ENCODE data around the gene KLHDC7B. TPM values are rescaled to one million over a fixed set of nuclear protein-coding genes. Genes with fewer than 3 reads are reported as not detected.

Gene KLHDC7B
- total RNA-seq, result not detected in 2 replicates

DNA sequence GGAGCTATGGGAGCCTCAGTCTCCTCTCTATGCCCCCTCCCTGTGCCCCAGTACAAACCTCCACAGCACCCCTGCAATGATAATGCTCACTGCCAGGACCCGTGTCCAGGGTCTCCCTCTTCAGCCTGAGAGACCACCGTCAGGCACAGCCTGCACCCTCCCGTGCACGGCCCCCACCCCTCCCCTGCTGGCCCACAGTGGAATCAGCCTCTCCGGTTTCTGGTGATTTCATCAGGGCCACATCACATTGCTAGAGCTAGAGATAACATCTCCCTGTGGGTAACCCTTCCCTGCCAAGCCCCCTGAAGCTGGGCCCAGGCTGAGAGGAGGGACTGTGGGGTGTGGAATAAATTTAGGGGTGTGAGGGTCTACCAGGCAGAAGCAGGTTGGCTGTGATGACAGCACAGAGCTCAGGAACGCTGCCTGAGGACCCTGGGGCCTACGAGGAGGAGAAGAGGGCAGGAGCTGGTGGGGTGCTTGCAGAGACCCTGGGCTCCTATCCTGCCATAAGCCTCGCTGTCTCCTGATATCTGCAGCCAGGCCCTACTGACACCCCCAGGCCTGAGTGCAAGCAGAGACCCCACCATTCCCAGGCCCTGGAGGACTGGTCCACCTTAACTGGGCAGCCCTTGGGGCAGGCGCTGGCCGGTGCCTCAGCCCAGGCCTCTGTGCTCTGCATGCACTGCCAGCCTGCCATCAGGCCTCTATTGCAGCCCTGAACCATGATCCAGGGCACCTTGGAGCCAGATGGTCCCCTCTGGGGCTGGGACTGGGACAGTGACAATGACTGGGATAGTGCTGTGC lies at the start of gene KLHDC7B:
KLHDC7B (plus strand) TSS at position 378 of the 804 bp plus-strand sequence; CDS start at position 723, 345 bp downstream.

DNA sequence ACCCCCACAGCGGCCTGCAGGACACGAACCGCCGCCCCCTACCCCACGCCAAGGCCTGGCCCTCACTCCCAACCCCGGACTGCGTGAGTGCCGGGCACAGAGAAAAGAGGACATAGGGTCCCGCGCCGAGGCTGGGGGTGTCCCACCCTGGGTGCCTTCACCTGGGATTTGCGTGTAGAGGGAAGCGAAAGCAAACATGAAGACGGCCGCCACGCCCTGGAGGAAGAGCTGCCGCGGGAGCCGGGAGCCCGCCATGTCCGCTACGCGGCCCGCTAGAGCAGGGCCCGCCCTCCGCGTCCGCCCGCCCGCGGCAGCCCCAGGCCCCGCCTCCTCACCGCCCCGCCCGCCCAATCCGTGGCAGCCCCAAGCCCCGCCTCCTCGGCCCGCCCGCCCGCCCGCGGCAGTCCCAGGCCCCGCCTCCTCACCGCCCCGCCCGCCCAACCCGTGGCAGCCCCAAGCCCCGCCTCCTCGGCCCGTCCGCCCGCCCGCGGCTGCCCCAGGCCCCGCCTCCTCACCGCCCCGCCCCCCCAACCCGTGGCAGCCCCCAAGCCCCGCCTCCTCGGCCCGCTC lies 38.2 kb upstream of the KLHDC7B start, which contains the start of gene LMF2:
LMF2 (minus strand) TSS at position 282 of the 570 bp plus-strand sequence; CDS start at position 255, 27 bp downstream.

DNA sequence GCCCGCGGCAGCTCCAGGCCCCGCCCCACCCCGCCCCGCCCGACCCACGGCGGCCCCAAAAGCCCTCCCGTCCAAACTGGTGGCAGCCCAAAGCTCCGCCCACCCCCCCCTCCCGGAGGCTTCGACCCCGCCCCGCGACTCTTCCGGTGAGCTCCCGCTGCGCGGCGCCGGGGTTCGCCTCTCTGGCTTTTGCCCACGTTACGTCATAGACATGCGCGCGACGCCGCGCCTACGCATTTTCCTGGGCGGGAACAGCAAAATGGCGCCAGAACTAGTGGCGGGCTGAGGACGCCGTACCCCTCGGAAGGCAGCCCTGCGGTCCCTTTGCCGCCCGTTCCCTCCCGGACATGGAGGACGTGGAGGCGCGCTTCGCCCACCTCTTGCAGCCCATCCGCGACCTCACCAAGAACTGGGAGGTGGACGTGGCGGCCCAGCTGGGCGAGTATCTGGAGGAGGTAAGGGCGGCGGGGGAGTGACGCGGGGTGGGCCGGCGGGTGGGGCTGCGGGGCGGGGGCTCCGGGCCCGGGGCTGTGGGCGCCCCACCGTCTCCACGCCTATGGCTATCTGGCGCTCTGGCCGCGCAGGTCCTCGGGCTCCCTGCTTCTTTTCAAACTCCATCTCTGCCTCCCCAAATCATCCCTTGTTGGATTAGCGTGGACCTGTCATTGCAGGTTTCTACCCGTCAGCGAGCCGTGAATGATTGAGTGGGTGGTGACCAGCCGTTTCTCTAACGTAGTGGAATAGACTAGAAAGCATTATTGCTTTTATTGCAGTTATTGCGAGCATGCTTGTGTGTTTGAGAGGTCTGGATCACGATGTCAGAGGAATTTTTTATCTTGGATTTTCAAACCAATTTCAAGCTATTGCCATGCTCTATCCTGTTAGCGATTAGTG lies 37.5 kb upstream of the KLHDC7B start, which contains the start of gene NCAPH2:
NCAPH2 (plus strand) TSS at position 234 of the 894 bp plus-strand sequence; CDS start at position 348, 114 bp downstream.

DNA sequence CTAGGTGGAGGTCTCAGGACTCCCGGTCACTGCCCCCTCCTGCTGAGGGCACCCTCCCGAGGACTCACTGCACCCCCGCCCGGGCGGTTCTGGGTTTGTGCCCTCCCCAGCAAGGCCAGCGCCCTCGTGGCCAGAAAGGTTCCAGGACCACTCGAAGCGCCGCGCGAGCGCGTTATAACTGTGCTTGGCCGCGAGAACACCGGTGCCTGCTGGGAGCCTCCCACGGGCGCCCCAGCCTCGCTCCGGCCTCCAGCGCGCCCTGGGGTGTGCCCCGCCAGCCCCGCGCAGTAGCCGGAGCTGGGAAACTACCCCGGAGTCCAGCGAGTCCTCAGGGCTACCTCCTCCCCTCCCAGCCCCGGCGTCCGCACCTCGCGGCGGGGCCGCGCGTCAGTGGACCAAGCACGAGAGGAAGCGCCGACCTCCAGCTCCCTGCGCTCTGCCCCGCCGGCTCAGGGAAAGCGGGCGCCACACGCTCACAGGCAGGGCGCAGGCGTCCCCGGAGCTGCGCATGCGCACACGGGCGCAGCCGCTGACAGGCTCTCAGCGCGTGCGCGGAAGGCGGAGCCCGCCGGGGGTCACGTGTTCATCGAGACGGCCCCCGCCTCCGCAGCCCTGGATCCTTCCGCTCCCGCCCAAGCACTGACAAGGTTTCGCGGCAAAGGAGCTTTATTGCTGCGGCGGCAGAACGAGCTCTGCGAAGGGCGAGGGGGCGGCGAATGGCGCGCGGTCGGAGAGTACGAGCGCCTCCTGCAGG lies 20.4 kb upstream of the KLHDC7B start, which contains the start of gene SCO2:
SCO2 (minus strand) TSS at position 495 of the 754 bp plus-strand sequence. CDS start 1,187 bp downstream, outside the sequence.

DNA sequence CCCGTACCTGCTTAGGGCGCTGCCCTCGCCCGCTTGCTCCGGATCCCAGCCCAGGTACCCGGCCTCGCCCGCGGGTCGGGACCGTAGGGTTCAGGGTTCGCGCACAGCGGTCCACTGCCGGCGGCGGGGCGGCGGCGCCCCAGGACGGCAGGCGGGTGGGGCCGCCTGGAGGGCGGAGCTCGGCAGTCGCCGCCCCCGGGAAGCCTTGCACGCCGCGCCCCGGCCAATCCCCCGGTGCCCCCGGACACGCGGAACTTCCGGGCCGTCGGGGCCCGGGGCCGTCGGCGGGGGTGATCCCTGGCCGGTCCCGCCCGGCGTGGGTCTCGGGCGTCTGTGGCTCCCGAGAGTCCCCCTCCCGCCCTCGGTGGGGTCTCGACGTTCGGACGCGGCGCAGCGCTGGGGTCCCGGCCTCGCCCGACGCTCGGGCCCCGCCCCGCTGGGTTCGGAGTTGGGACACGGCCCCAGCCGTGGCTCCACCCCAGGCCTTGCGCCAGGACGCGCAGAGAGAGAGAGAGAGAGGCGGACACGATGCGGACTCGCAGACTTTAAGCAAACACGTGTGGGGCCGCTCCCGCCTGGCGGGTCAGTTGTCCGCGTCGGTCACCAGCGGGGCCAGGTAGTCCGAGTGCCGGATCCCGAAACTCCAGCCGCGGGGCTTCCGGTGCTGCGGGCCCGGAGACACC lies 15.7 kb upstream of the KLHDC7B start, which contains the start of gene TYMP:
TYMP (minus strand) TSS at position 116 of the 683 bp plus-strand sequence. CDS start 303 bp downstream, outside the sequence.

DNA sequence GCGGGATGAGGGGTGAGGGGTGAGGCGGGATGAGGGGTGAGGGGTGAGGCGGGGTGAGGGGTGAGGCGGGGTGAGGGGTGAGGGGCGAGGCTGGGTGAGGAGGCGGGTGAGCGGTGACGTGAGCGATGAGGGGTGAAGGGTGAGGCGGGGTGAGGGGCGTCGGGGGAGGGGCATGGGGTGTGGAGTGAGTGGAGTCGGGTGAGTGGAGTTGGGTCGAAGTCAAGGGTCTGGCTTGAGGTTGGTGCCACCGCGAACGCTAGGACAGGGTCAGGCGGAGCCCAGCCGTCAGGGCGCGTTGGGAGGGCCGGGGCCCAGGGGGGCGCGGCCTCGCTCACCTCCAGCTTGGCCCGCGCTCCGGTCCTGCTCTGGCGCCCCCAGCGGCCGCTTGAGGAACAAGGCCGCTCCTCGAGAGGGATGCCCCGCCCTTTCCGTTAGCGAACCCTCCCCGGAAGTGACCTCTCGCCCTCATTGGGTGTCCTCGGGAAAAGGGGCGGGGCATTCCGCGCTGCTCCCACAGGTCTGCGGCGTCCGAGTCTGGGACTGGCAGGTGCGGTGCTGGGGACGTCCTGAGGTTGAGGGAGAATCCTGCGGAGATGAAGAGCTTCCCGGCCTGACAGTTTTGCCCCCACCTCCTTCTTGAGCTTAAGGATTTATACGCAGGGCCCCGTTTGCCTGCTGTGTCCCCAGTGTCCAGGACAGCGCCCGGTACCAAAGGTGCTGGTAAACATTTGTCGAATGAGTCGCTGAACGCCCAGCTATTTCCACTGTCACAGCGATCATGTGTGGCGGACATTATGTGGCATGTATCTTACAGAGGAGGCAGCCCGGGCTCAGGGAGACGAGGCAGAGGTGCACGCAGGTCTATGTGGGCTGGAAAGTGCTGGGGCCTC lies 17.1 kb downstream of the KLHDC7B start, which contains the start of gene SYCE3:
SYCE3 (minus strand) TSS at position 397 of the 890 bp plus-strand sequence. CDS start 6,514 bp downstream, outside the sequence.

DNA sequence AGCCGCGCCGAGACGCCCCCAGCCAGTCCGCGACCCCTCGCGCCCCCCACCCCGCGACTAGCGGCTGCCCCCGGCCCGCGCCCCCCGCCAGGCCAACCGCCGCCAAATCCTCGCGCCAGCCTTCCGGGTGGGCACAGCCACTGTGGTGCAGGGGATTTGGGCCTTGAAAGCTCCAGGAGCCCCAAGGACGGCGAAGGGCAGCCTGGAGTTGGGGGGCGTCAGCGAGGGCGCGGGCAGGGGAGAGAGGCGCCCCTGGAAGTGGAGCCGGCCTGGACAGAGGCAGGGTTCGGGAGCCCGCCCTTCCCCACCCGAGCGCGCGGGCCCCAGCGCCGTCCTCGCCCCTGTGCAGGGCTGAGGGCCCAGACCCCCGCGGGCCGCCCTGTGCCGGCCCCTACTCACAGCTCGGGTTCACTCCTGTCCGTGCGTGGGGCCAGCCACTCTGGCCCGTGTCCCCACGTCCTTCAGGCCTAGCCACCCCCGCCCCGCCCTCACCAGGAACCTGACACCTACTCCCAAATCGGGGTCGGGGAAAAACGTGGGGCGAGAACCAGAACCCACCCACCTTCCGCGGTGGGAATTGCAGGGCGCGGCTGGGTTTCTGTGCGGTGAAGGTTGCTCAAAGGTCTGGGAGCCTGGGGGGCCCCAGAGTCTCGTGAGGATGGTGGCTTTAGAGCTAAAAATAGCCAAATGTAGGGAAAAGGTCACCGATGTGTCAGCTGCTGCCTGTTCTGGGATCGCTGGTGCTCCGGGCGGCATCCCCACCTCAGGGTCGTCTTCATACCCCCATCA lies 32.5 kb downstream of the KLHDC7B start, which contains the start of gene CPT1B:
CPT1B (minus strand) TSS at position 441 of the 789 bp plus-strand sequence. CDS start 512 bp downstream, outside the sequence.

DNA sequence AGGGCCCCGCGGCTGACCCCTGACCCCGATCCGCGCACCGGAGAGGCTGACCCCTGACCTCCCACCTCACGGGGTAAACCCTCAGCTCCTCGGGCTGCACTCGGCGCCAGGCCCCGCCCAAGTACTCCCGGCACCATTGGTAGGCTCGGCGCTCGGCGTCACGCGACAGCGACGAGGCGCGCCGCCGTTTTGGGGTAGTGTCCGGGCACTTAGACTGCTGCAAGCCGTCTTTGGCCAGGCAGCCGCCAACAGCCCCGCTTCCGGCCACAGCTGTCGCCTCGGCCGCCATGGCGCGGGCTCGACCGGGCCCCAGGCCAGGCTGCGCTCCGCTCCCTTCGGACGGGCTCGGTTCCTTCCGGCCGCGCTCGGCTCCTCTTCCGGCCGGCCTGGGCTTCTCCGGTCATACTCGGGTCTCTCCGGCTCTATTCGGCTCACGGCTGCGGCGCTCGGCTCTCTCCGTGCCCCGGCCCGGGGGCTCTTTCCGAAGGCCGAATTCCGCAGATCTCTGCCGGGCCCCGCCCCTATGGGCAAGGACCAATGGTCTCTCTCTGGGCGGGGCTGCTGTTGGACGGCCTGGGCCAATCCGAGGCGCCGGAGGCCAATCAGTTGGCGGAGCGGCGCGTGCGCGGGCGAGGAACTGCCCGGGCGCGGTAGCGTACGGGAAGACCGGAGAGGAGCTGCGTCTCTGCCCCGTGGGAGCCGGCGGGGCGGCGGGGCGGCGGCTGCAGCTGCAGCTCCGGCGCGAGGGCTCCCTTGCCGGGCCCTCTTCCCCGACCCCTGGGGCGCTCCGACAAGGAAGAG lies 37.0 kb downstream of the KLHDC7B start, which contains the start of gene CHKB:
CHKB (minus strand) TSS at position 357 of the 801 bp plus-strand sequence; CDS start at position 289, 68 bp downstream.

DNA sequence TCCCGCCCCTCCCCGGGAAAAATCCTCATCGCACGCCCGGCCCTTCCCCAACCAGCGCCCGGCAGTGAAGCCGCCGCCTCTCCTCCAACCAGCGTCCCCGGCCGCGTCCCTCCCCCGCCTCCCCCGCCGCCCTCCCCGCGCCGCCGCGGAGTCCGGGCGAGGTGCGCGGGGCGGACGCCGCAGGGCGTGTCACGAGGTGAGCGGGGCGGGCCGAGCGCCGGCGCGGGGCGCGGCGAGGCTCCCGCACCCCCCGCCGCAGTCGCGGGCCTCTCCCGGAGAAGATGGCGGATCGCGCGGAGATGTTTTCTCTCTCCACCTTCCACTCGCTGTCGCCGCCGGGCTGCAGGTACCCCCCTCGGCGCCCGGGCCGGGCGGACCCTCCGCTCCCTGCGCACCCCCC lies 54.8 kb downstream of the KLHDC7B start, which contains the start of gene MAPK8IP2:
MAPK8IP2 (plus strand) TSS at position 256 of the 400 bp plus-strand sequence; CDS start at position 282, 26 bp downstream.

Other genes with a start within 250 kb of the KLHDC7B start
- 211 and 212 TPM in 2 replicates for gene PLXNB2, start 238.3 kb upstream of the KLHDC7B start, total RNA-seq
- gene DENND6B, start 218.9 kb upstream of the KLHDC7B start, total RNA-seq, result 1.1 and 1.4 TPM in 2 replicates
- gene PPP6R2, start 202.6 kb upstream of the KLHDC7B start, total RNA-seq, result 31.6 and 39.3 TPM in 2 replicates
- 40.4 and 54.6 TPM in 2 replicates for gene SBF1, start 70.9 kb upstream of the KLHDC7B start, total RNA-seq
- 2.0 and 9.4 TPM in 2 replicates for gene ADM2, start 64.4 kb upstream of the KLHDC7B start, total RNA-seq
- not detected in 2 replicates for gene MIOX, start 59.0 kb upstream of the KLHDC7B start, total RNA-seq
- 66.0 and 69.6 TPM in 2 replicates for gene LMF2, start 38.2 kb upstream of the KLHDC7B start, total RNA-seq
- 17.7 and 20.5 TPM in 2 replicates for gene NCAPH2, start 37.7 kb upstream of the KLHDC7B start, total RNA-seq
- gene SCO2, start 20.3 kb upstream of the KLHDC7B start, total RNA-seq, result 1.5 and 4.2 TPM in 2 replicates
- gene TYMP, start 15.9 kb upstream of the KLHDC7B start, total RNA-seq, result 31.7 and 36.5 TPM in 2 replicates
- 3.5 TPM in 1 of 2 replicates, not detected in the other for gene SYCE3, start 17.0 kb downstream of the KLHDC7B start, total RNA-seq
- gene CPT1B, start 32.5 kb downstream of the KLHDC7B start, total RNA-seq, result 0.12 and 0.98 TPM in 2 replicates
- gene CHKB, start 37.0 kb downstream of the KLHDC7B start, total RNA-seq, result 16.0 and 18.5 TPM in 2 replicates
- 0.24 and 0.50 TPM in 2 replicates for gene MAPK8IP2, start 54.9 kb downstream of the KLHDC7B start, total RNA-seq
- 41.6 and 47.2 TPM in 2 replicates for gene ARSA, start 82.3 kb downstream of the KLHDC7B start, total RNA-seq
- 2.4 and 2.6 TPM in 2 replicates for gene SHANK3, start 126.9 kb downstream of the KLHDC7B start, total RNA-seq
- 0.19 TPM in 1 of 2 replicates, not detected in the other for gene ACR, start 192.3 kb downstream of the KLHDC7B start, total RNA-seq
- 6.1 and 8.9 TPM in 2 replicates for gene RABL2B, start 237.7 kb downstream of the KLHDC7B start, total RNA-seq